PFSK-1 (cell line): ENCODE results near the gene ALKBH4.

ENCODE experiments used
- FOXP2 ChIP-seq: optimal IDR thresholded peaks from 2 replicates; pipeline ENCODE3; 2011; ENCODE audit warnings: borderline replicate concordance, control low read depth, inconsistent platforms; ENCODE audit not compliant: insufficient read depth; ENCODE audit errors: extremely low read length, extremely low read depth
- POLR2AphosphoS5 ChIP-seq: IDR thresholded peaks from 2 replicates; pipeline ENCODE4 v1.6.1; 2012; ENCODE audit warnings: low read depth, mild to moderate bottlenecking, control low read depth, low read length, moderate library complexity
- REST ChIP-seq, 2 experiments: IDR thresholded peaks; 2 replicates each; pipeline versions ENCODE4 v1.6.1 to v1.8.0; 2011 to 2012; ENCODE audit warnings: low read depth in 2 of 2, low read length in 2 of 2, control low read depth in 1 of 2, inconsistent platforms in 1 of 2, mild to moderate bottlenecking in 1 of 2, moderate library complexity in 1 of 2; ENCODE audit not compliant: insufficient read depth in 1 of 2
- SIN3A ChIP-seq: IDR thresholded peaks from 2 replicates; pipeline ENCODE4 v1.6.1; 2012; ENCODE audit warnings: mild to moderate bottlenecking, low read length, moderate library complexity, borderline replicate concordance; ENCODE audit not compliant: insufficient read depth
- TAF1 ChIP-seq: IDR thresholded peaks from 2 replicates; pipeline ENCODE4 v1.6.1; 2012; ENCODE audit warnings: low read length, control low read depth, borderline replicate concordance; ENCODE audit not compliant: insufficient read depth

DNA sequence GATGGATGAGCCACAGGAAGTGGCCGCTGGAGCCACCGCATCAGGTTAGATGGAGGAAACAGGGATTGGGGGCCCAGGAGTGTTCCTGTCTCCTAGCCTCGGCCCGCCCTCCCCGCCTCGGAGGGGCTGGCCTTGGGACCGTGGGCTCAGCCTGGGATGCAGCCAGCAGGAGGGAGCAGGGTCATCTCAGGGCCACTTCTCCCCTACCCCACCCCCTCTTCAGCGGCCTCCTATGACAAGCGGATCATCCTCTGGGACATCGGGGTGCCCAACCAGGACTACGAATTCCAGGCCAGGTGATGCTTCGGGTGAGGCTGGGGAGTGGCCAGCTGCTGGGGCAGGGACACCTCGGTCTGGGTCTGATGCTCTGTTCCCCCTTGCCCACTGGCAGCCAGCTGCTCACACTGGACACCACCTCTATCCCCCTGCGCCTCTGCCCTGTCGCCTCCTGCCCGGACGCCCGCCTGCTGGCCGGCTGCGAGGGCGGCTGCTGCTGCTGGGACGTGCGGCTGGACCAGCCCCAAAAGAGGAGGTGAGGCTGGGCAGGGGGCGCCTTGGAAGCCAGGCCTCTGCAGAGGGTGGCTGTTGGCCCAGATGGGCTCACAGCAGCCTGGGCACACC lies 4.8 kb upstream of the ALKBH4 start:
- TF ChIP-seq POLR2AphosphoS5 (no peak), REST (IDR thresholded peaks at IDR 0.05; ENCODE audit: insufficient read depth in 1 of 2, low read depth in 2 of 2, low read length in 2 of 2) (no peak), TAF1 (no peak), SIN3A (no peak), FOXP2 (no peak)
